Transverse colon (tissue), 4 donors: ENCODE measurements around the gene MAB21L3. TPM values are rescaled to one million over a fixed set of nuclear protein-coding genes. Genes with fewer than 3 reads are reported as not detected.

ENCODE experiments used
- DNase-seq: peaks from one replicate; pipeline ENCODE4 v3.0.0-alpha.2; 2019
- H3K27ac ChIP-seq, 4 donors: fragments of 200-600 bp; sonication (generic); 2 replicates each; pipeline ENCODE4 v1.5.1; 2016 to 2018; ENCODE audit warnings: inconsistent platforms in 4 of 4
- H3K27me3 ChIP-seq: fragments of 200-600 bp; sonication (generic); 2 replicates; pipeline ENCODE4 v1.5.1; 2017; ENCODE audit warnings: inconsistent platforms
- H3K36me3 ChIP-seq, 4 donors: fragments of 200-600 bp; sonication (generic); 2 replicates each; pipeline ENCODE4 v1.5.1; 2017 to 2019; ENCODE audit warnings: inconsistent platforms in 4 of 4
- H3K4me1 ChIP-seq, 4 donors: fragments of 200-600 bp; sonication (generic); 2 replicates each; pipeline ENCODE4 v1.5.1; 2017 to 2020; ENCODE audit warnings: inconsistent platforms in 4 of 4
- H3K4me3 ChIP-seq, 4 donors: fragments of 200-600 bp; sonication (generic); 1 replicate in 1 of 4; 2 replicates in 3 of 4; pipeline versions ENCODE4 v1.5.1 to v1.6.1; 2017 to 2019; ENCODE audit warnings: inconsistent platforms in 4 of 4
- H3K9me3 ChIP-seq, 2 donors: fragments of 200-600 bp; sonication (generic); 2 replicates each; pipeline ENCODE4 v1.5.1; 2017 to 2019; ENCODE audit warnings: inconsistent platforms in 2 of 2
- CTCF ChIP-seq, 5 experiments: fragments of 200-600 bp in 3 of 5; fragments of 450-650 bp in 2 of 5; sonication (generic) in 3 of 5; IDR thresholded peaks; 1 replicate in 2 of 5; 2 replicates in 3 of 5; pipeline ENCODE4 v1.5.1; 2016 to 2017; ENCODE audit warnings: antibody characterized with exemption in 5 of 5, inconsistent platforms in 3 of 5, mild to moderate bottlenecking in 2 of 5, moderate library complexity in 1 of 5
- EP300 ChIP-seq: sonication (generic); formaldehyde crosslinking; IDR thresholded peaks from one replicate; pipeline ENCODE4 v1.6.1; 2017; ENCODE audit warnings: antibody characterized with exemption, low read depth
- POLR2A ChIP-seq: fragments of 450-650 bp; IDR thresholded peaks from one replicate; pipeline ENCODE4 v1.6.1; 2016; ENCODE audit warnings: antibody characterized with exemption, mild to moderate bottlenecking, moderate library complexity
- POLR2AphosphoS5 ChIP-seq, 3 donors: sonication (generic); formaldehyde crosslinking; IDR thresholded peaks; one replicate each; pipeline ENCODE4 v1.6.1; 2016; ENCODE audit warnings: antibody characterized with exemption in 3 of 3
- WGBS, 2 donors: methylation state at CpG; one replicate each; pipeline ENCODE4 v1.1.5; 2018; ENCODE audit warnings: low coverage in 1 of 2; 5-methylcytosine and 5-hydroxymethylcytosine counted together
- in situ Hi-C, 4 donors: fragments of 200-750 bp; cut with MboI; loops; one replicate each; pipeline versions ENCODE4 v1.15.0 to v1.15.1; 2017; ENCODE audit warnings: low sequenced_read_pairs in 3 of 4, low pct_ligation_motif_present in 1 of 4, low pct_unique_long_range_greater_than_20kb in 1 of 4
- intact Hi-C: fragments of 100-400 bp; cut with DNase I; formaldehyde crosslinking; loops from one replicate; pipeline ENCODE4 v1.15.1; 2023; ENCODE audit warnings: low total_unique reads
- total RNA-seq, 4 donors: library from RNA; depleted of rRNA; stranded (reverse); fragments of >200 nt; gene quantifications; one replicate each; pipeline ENCODE4 v1.1.0, GENCODE V29; 2016

Gene MAB21L3
- total RNA-seq, 4 donors from 2014 or later = 0.20 to 9.4 (median 4.8) TPM

GRCh38 chr1:116067566-116067890, 43.7 kb upstream of the MAB21L3 start:
- intact Hi-C loops = no loop called here
- TF ChIP-seq POLR2A = no peak
- TF ChIP-seq CTCF (IDR thresholded peaks at IDR 0.05) = no peak
- no peak for TF ChIP-seq POLR2AphosphoS5 (IDR thresholded peaks at IDR 0.05)
- no peak for TF ChIP-seq EP300
- H3K4me1 ChIP-seq = no peaks in the 10 kb centered on the region
- no peaks in the 10 kb centered on the region for H3K27me3 ChIP-seq
- 80% methylated on average over 2 of the region's 2 CpGs; no CpG with 5 or more reads in 1 of the 2 donors for WGBS, 2 donors
- no peak overlapping the region for H3K4me3 ChIP-seq
- no peaks in the 10 kb centered on the region for H3K36me3 ChIP-seq
- peak overlapping the region in 1 of 4 donors; percentile 30 for H3K27ac ChIP-seq
- DNase-seq = no peak
- no peaks in the 10 kb centered on the region for H3K9me3 ChIP-seq
- in situ Hi-C loops = no loop called here

- Histone ChIP-seq H3K4me3 (no peak overlapping the region), H3K27me3 (no peaks in the 10 kb centered on the region), H3K9me3 (no peaks in the 10 kb centered on the region), H3K36me3 (no peaks in the 10 kb centered on the region), H3K4me1 (no peaks in the 10 kb centered on the region), H3K27ac (no peak overlapping the region)
- intact Hi-C loops (no loop called here), in situ Hi-C loops (no loop called here)
- TF ChIP-seq EP300 (no peak), CTCF (IDR thresholded peaks at IDR 0.05) (no peak), POLR2AphosphoS5 (IDR thresholded peaks at IDR 0.05) (no peak), POLR2A (no peak)
- 0% methylated on average over 1 of the region's 1 CpG for WGBS, 2 donors
- no peak for DNase-seq
Observed at GRCh38 chr1:116075575-116075974, 35.6 kb upstream of the MAB21L3 start.

GRCh38 chr1:116075990-116076389, 35.2 kb upstream of the MAB21L3 start:
- no peaks in the 10 kb centered on the region for H3K27me3 ChIP-seq
- H3K9me3 ChIP-seq = no peaks in the 10 kb centered on the region
- no peaks in the 10 kb centered on the region for H3K4me1 ChIP-seq
- in situ Hi-C loops = no loop called here
- intact Hi-C loops = no loop called here
- no peak overlapping the region for H3K27ac ChIP-seq
- TF ChIP-seq POLR2AphosphoS5 (IDR thresholded peaks at IDR 0.05) (no peak), EP300 (no peak), POLR2A (no peak), CTCF (IDR thresholded peaks at IDR 0.05) (no peak)
- WGBS, 2 donors = 74 to 85% methylated on average over 4 of the region's 4 CpGs
- no peaks in the 10 kb centered on the region for H3K36me3 ChIP-seq
- no peak for DNase-seq
- no peak overlapping the region for H3K4me3 ChIP-seq

GRCh38 chr1:116076831-116077230, 34.4 kb upstream of the MAB21L3 start:
- Histone ChIP-seq H3K4me1 (no peaks in the 10 kb centered on the region), H3K27me3 (no peaks in the 10 kb centered on the region), H3K36me3 (no peaks in the 10 kb centered on the region), H3K9me3 (no peaks in the 10 kb centered on the region), H3K27ac (no peak overlapping the region), H3K4me3 (no peak overlapping the region)
- in situ Hi-C loops (no loop called here), intact Hi-C loops (no loop called here)
- DNase-seq = no peak
- WGBS, 2 donors = 73 to 95% methylated on average over 2 to 3 of the region's 3 CpGs
- TF ChIP-seq CTCF (IDR thresholded peaks at IDR 0.05) (no peak), POLR2AphosphoS5 (IDR thresholded peaks at IDR 0.05) (no peak), POLR2A (no peak)
